Fibroblast of lung (primary cell): ENCODE measurements around the gene CDKN2D. TPM values are rescaled to one million over a fixed set of nuclear protein-coding genes. Genes with fewer than 3 reads are reported as not detected.
A peak's percentile ranks its signal among the peaks of the same experiment; 100 is the strongest.

Experiments used
- DNase-seq, 2 donors: peaks; one replicate each; pipeline versions ENCODE4 v3.0.0 to v3.0.0-alpha.2; 2010; ENCODE audit warnings: low read depth in 2 of 2
- H2AFZ ChIP-seq: 2 replicates; pipeline ENCODE4 v1.5.1; 2012; ENCODE audit warnings: low read length, control low read depth, inconsistent platforms
- H3K27ac ChIP-seq: 2 replicates; pipeline ENCODE4 v1.5.1; 2011; ENCODE audit warnings: low read length, control low read depth; ENCODE audit not compliant: insufficient read depth
- H3K27me3 ChIP-seq: 2 replicates; pipeline ENCODE4 v1.5.1; 2011; ENCODE audit warnings: mild to moderate bottlenecking, low read length; ENCODE audit not compliant: control insufficient read depth, insufficient read depth
- H3K36me3 ChIP-seq: 2 replicates; pipeline ENCODE4 v1.5.1; 2011; ENCODE audit warnings: low read length; ENCODE audit not compliant: control insufficient read depth, insufficient read depth
- H3K4me1 ChIP-seq: 2 replicates; pipeline ENCODE4 v1.5.1; 2011; ENCODE audit warnings: low read length; ENCODE audit not compliant: control insufficient read depth, insufficient read depth; ENCODE audit errors: extremely low read depth
- H3K4me2 ChIP-seq: 2 replicates; pipeline ENCODE4 v1.5.1; 2011; ENCODE audit warnings: low read length, control low read depth; ENCODE audit not compliant: insufficient read depth; ENCODE audit errors: extremely low read depth
- H3K4me3 ChIP-seq, 4 experiments: fragments of 200-600 bp in 1 of 4; sonication (generic) in 1 of 4; replicated peaks in 1 of 4; 2 replicates each; pipeline ENCODE4 v1.5.1; 2011 to 2016; ENCODE audit warnings: low read length in 4 of 4, low read depth in 3 of 4, mild to moderate bottlenecking in 3 of 4, control low read depth in 2 of 4, inconsistent platforms in 1 of 4, mixed read lengths in 1 of 4; ENCODE audit not compliant: insufficient read depth in 1 of 4; ENCODE audit errors: control extremely low read depth in 1 of 4
- H3K79me2 ChIP-seq: 2 replicates; pipeline ENCODE4 v1.5.1; 2012; ENCODE audit warnings: mild to moderate bottlenecking, low read length, inconsistent platforms; ENCODE audit not compliant: control insufficient read depth, insufficient read depth
- H3K9ac ChIP-seq: 2 replicates; pipeline ENCODE4 v1.5.1; 2011; ENCODE audit warnings: mild to moderate bottlenecking, low read length, control low read depth; ENCODE audit not compliant: insufficient read depth
- H3K9me3 ChIP-seq: 2 replicates; pipeline ENCODE4 v1.5.1; 2012; ENCODE audit warnings: low read depth, low read length; ENCODE audit not compliant: control insufficient read depth, insufficient read depth
- H4K20me1 ChIP-seq: 2 replicates; pipeline ENCODE4 v1.5.1; 2011; ENCODE audit warnings: low read length; ENCODE audit not compliant: control insufficient read depth, insufficient read depth; ENCODE audit errors: extremely low read depth
- CTCF ChIP-seq, 2 donors: IDR thresholded peaks in 1 of 2; conservative IDR thresholded peaks in 1 of 2; 1 replicate in 1 of 2; 2 replicates in 1 of 2; pipeline ENCODE4 v1.5.1; 2011 to 2012; ENCODE audit warnings: low read length in 2 of 2, control low read depth in 1 of 2, inconsistent platforms in 1 of 2, low read depth in 1 of 2, mild to moderate bottlenecking in 1 of 2
- EZH2 ChIP-seq: IDR thresholded peaks from 2 replicates; pipeline ENCODE4 v1.5.1; 2012; ENCODE audit warnings: low read length, control low read depth, mild to moderate bottlenecking; ENCODE audit errors: missing control alignments
- polyA minus RNA-seq: library from RNA; depleted of rRNA, polyadenylated mRNA; stranded (reverse); fragments of >200 nt; gene quantifications from 2 replicates; pipeline ENCODE4 v1.2.3, GENCODE V29; 2011; ENCODE audit warnings: low replicate concordance
- polyA plus RNA-seq, 2 donors: library from polyadenylated mRNA; depleted of rRNA in 1 of 2; stranded (reverse) in 1 of 2; unstranded in 1 of 2; fragments of >200 nt; gene quantifications; 2 replicates each; pipeline ENCODE4 v1.2.1, GENCODE V29; 2011 to 2012; ENCODE audit warnings: missing spikeins in 1 of 2
- total RNA-seq: library from RNA; depleted of rRNA; stranded (reverse); fragments of >200 nt; gene quantifications from 2 replicates; pipeline ENCODE4 v1.2.1, GENCODE V29; 2014

CDKN2D gene
- total RNA-seq (3.9 and 10.7 TPM in 2 replicates), polyA plus RNA-seq (9.7 and 15.7 TPM in 2 replicates), polyA minus RNA-seq (4.0 and 17.0 TPM in 2 replicates)
- polyA plus RNA-seq (2012) = 8.5 and 17.1 TPM in 2 replicates

DNA sequence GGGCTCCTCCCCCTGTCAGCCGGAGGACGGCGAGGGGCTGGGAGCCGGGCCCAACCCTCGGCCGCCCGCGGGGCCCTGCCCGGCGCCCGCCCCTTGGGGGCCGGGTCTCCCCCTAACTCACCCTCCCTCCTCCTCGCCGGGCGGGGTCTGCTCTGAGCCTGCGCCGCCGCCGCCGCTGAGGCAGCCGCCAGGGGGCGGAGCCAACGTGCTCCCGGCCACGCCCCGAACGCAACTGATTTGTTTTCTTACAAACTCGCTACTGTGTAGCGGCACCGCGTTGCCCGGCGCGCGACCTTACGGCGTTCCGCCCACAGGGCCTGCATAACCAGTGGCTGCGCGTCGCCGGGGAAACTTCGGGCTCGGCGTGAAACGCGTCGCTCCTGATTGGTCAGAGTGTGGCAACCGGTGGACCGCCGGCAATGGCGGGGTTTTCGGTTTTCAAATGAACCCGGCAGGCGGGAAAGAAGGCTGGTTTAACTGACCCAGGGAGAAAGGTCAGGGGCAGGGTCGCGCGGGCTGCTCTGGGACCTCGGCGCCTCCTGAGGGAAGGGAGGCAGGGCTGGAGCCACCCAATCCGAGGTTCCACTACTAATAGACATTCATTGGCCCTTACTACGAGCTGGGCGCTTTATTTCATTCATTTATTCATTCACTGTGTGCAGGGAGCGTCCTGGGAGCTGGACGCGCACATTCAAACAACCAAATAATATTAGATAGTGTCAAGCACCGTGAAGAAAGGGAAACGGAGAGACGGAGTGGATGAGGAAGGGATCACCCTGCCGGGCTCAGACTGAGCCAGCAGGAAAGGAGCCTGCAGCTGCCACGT lies at the start of gene CDKN2D:
Gene CDKN2D (minus strand): TSS at position 154 of the 826 bp plus-strand sequence. CDS start 326 bp downstream, outside the sequence.
- peak; percentile 99 for DNase-seq
- Histone ChIP-seq H4K20me1 (no peaks in the 10 kb centered on the region), H3K79me2 (peaks cover 28% of the 10 kb centered on the region), H3K27me3 (no peaks in the 10 kb centered on the region), H3K4me2 (peak within 1 kb of the TSS; percentile 85), H3K27ac (peak within 1 kb of the TSS; percentile 82), H2AFZ (peak within 1 kb of the TSS; percentile 47), H3K4me3 (peak within 1 kb of the TSS; percentile 75 to 90 (median 86)), H3K9me3 (no peaks in the 10 kb centered on the region), H3K36me3 (no peaks in the 10 kb centered on the region), H3K4me1 (peaks cover 18% of the 10 kb centered on the region), H3K9ac (peak within 1 kb of the TSS; percentile 62)
- TF ChIP-seq EZH2 (no peak), CTCF (conservative IDR thresholded peaks at IDR 0.05 in 1 of 2, IDR thresholded peaks at IDR 0.05 in 1 of 2; ENCODE audit: low read depth in 1 of 2, low read length in 2 of 2) (peak in 1 of 2 donors; percentile 2)

DNA sequence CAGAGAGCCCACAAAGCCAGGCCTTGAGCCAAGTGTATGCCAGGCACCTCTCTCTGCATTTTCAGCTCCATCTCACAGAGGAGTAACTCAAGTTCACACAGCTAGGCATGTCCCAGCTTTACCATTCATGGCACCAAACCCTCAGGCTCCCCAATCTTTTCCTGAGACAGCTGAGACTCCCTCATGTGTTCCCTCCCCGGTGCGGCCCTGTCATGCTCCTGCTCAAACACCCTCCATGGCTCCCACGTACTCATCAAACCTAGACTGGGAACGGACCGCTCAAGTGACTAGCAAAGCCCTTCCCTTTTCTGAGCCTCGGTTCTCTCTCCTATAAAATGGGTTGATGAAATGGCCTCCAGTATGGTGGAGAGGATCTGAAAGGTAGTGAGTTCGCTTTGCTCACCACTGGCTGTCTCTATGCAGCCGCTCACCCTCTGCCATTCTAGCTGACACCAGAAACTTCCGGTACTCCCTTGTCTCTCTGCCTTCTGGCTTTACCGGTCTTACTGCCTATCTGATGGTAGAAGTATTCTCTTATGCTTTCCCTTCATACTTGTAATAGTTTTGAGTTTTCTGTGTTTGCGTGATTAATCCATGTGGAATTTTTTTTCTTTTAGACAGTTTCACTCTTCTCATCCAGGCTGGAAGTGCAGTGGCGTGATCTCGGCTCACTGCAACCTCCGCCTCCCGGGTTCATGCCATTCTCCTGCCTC lies 48.8 kb upstream of the CDKN2D start:
- Histone ChIP-seq H3K27me3 (no peaks in the 10 kb centered on the region), H3K9ac (no peak overlapping the region), H3K4me3 (no peak overlapping the region), H3K4me1 (peaks cover 9% of the 10 kb centered on the region), H3K36me3 (no peaks in the 10 kb centered on the region), H3K79me2 (peaks cover 13% of the 10 kb centered on the region), H3K9me3 (no peaks in the 10 kb centered on the region), H3K27ac (peak overlapping the region; percentile 59), H2AFZ (no peak overlapping the region), H3K4me2 (no peak overlapping the region), H4K20me1 (no peaks in the 10 kb centered on the region)
- DNase-seq = peak; percentile 34 to 89
- TF ChIP-seq EZH2 = no peak
- TF ChIP-seq CTCF (conservative IDR thresholded peaks at IDR 0.05 in 1 of 2, IDR thresholded peaks at IDR 0.05 in 1 of 2; ENCODE audit: low read depth in 1 of 2, low read length in 2 of 2) = no peak

DNA sequence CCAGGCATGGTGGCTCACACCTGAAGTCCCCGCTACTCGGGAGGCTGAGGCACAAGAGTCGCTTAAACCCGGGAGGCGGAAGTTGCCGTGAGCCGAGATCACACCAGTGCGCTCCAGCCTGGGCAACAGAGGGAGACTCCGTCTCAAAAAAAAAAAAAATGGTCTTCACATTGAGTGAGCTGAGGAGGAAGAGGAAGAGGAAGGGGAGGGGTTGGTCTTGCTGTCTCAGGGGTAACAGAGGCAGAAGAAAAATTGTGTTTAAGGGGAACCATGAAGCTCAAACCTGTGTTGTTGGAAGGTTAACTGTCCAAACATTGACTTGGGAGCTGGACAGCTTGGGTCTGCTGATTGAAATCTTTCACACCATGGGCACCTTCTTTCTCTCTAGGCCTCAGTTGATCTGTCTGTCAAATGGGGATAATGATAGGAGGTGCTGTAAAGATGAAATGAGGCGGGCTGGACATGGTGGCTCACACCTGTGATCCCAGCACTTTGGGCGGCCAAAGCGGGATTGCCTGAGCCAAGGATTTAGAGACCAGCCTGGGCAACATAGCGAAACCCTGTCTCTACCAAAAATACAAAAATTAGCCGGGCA lies 46.7 kb upstream of the CDKN2D start:
- no peaks in the 10 kb centered on the region for H3K27me3 ChIP-seq
- no peak overlapping the region for H3K27ac ChIP-seq
- H3K4me1 ChIP-seq = peaks cover 11% of the 10 kb centered on the region
- no peak overlapping the region for H3K4me3 ChIP-seq
- no peak overlapping the region for H3K9ac ChIP-seq
- H3K9me3 ChIP-seq = no peaks in the 10 kb centered on the region
- no peak for TF ChIP-seq CTCF (conservative IDR thresholded peaks at IDR 0.05 in 1 of 2, IDR thresholded peaks at IDR 0.05 in 1 of 2; ENCODE audit: low read depth in 1 of 2, low read length in 2 of 2)
- TF ChIP-seq EZH2 = no peak
- no peaks in the 10 kb centered on the region for H3K36me3 ChIP-seq
- H4K20me1 ChIP-seq = no peaks in the 10 kb centered on the region
- no peak overlapping the region for H3K4me2 ChIP-seq
- DNase-seq = no peak
- no peak overlapping the region for H2AFZ ChIP-seq
- peaks cover 10% of the 10 kb centered on the region for H3K79me2 ChIP-seq
